BJ (cell line): ENCODE measurements around the gene ATRN. TPM values are rescaled to one million over a fixed set of nuclear protein-coding genes. Genes with fewer than 3 reads are reported as not detected.

ENCODE experiments used
- CTCF ChIA-PET: fragments of 350-600 bp; formaldehyde crosslinking; extraction: SDS; loops from one replicate; lab custom pipeline; 2021; ENCODE audit warnings: antibody characterized with exemption, inconsistent platforms; lab: Yijun Ruan, JAX
- POLR2A ChIA-PET: fragments of 300-600 bp; sonication (Branson Sonifier 250); formaldehyde crosslinking; extraction: SDS; loops from one replicate; lab custom pipeline; 2021; ENCODE audit warnings: antibody characterized with exemption; lab: Charles Lee
- DNase-seq: peaks from one replicate; pipeline ENCODE4 v3.0.0-alpha.2; 2011; ENCODE audit warnings: low read depth
- H3K27me3 ChIP-seq: 2 replicates; pipeline ENCODE4 v1.6.0; 2011; ENCODE audit warnings: low read length; ENCODE audit not compliant: control insufficient read depth, insufficient read depth
- H3K36me3 ChIP-seq: 2 replicates; pipeline ENCODE4 v1.5.1; 2011; ENCODE audit warnings: low read length; ENCODE audit not compliant: control insufficient read depth, insufficient read depth
- H3K4me3 ChIP-seq: 2 replicates; pipeline ENCODE4 v1.5.1; 2011; ENCODE audit warnings: low read depth, mild to moderate bottlenecking, control low read depth, low read length
- CTCF ChIP-seq: IDR thresholded peaks from 2 replicates; pipeline ENCODE4 v1.5.1; 2011; ENCODE audit warnings: low read depth, mild to moderate bottlenecking, control low read depth, inconsistent platforms, low read length, moderate library complexity; ENCODE audit not compliant: insufficient read depth
- polyA plus RNA-seq: library from polyadenylated mRNA; depleted of rRNA; stranded (reverse); fragments of >200 nt; gene quantifications from 2 replicates; pipeline ENCODE4 v1.2.3, GENCODE V29; 2011

Gene ATRN
- polyA plus RNA-seq, 1 experiment: 55.7 TPM

GRCh38 chr20:3431109-3431508 is 39.7 kb upstream of the ATRN start:
- Histone ChIP-seq H3K27me3 (peaks cover 1% of the 10 kb centered on the region; the same call in 1 of the 2 replicates), H3K36me3 (no peaks in the 10 kb centered on the region), H3K4me3 (no peak overlapping the region)
- TF ChIP-seq CTCF: no peak
- POLR2A ChIA-PET: no interaction called here
- DNase-seq: no peak
- CTCF ChIA-PET: interaction anchor here (1.2 kb wide), 1 partner anchor 25 kb away, joined by 3 read pairs; no protein-coding TSS in a partner anchor

GRCh38 chr20:3432844-3433243 is 38.0 kb upstream of the ATRN start:
- no peak for TF ChIP-seq CTCF
- no peak overlapping the region for H3K4me3 ChIP-seq
- no peaks in the 10 kb centered on the region for H3K36me3 ChIP-seq
- H3K27me3 ChIP-seq: peaks cover 1% of the 10 kb centered on the region; the same call in 1 of the 2 replicates
- CTCF ChIA-PET: no interaction called here
- POLR2A ChIA-PET: no interaction called here
- no peak for DNase-seq

GRCh38 chr20:3433744-3434143 is 37.1 kb upstream of the ATRN start:
- ChIA-PET CTCF (interaction anchor here (0.6 kb wide), 1 partner anchor 10 kb away, joined by 4 read pairs; no protein-coding TSS in a partner anchor), POLR2A (no interaction called here)
- TF ChIP-seq CTCF: no peak

GRCh38 chr20:3434232-3434631 is 36.6 kb upstream of the ATRN start:
- Histone ChIP-seq H3K36me3 (no peaks in the 10 kb centered on the region), H3K4me3 (no peak overlapping the region), H3K27me3 (peaks cover 3% of the 10 kb centered on the region)
- ChIA-PET CTCF (no interaction called here), POLR2A (no interaction called here)
- no peak for TF ChIP-seq CTCF
- DNase-seq: no peak

More at GRCh38 chr20:3433744-3434143, 37.1 kb upstream of the ATRN start:
- DNase-seq: no peak
- H3K4me3 ChIP-seq: no peak overlapping the region
- H3K36me3 ChIP-seq: no peaks in the 10 kb centered on the region
- H3K27me3 ChIP-seq: peaks cover 3% of the 10 kb centered on the region

- ChIA-PET CTCF (interaction anchor here (1.0 kb wide), 1 partner anchor 29 kb away, joined by 3 read pairs; no protein-coding TSS in a partner anchor), POLR2A (no interaction called here)
- Histone ChIP-seq H3K4me3 (no peak overlapping the region), H3K27me3 (peaks cover 3% of the 10 kb centered on the region; the same call in 1 of the 2 replicates), H3K36me3 (no peaks in the 10 kb centered on the region)
- TF ChIP-seq CTCF: no peak
- no peak for DNase-seq
Observed at GRCh38 chr20:3436864-3437574, 33.8 kb upstream of the ATRN start.
